Endothelial cell of umbilical vein (primary cell): ENCODE measurements around the gene ITGAE. TPM values are rescaled to one million over a fixed set of nuclear protein-coding genes. Genes with fewer than 3 reads are reported as not detected.

Source experiments
- BruUV-seq: library from RNA; stranded (reverse); fragments of 400-500 nt; replicated peaks from 2 replicates; lab custom pipeline; 2021; lab: Mats Ljungman, UMichigan
- CTCF ChIA-PET: fragments of 300-600, 350-600 bp; sonication (Branson Sonifier 250); formaldehyde crosslinking; loops from one replicate; lab custom pipeline; 2021; ENCODE audit warnings: antibody characterized with exemption, inconsistent platforms; lab: Charles Lee
- POLR2A ChIA-PET: fragments of 300-600, 350-600 bp; sonication (Branson Sonifier 250); formaldehyde crosslinking; loops from one replicate; lab custom pipeline; 2021; ENCODE audit warnings: antibody characterized with exemption, inconsistent platforms; lab: Charles Lee
- DNase-seq: peaks from one replicate; pipeline ENCODE4 v3.0.0-alpha.2; 2011; ENCODE audit warnings: low read depth, low spot score
- FAIRE-seq: peaks from 2 replicates; lab custom pipeline; 2011; peaks lifted over from hg19 to GRCh38; lab: Jason Lieb, UNC
- H2AFZ ChIP-seq: 2 replicates; pipeline ENCODE4 v1.6.0; 2012; ENCODE audit warnings: low read depth, low read length, control low read depth, inconsistent platforms
- H3K27ac ChIP-seq: 2 replicates; pipeline ENCODE4 v1.5.1; 2011; ENCODE audit warnings: low read depth, mild to moderate bottlenecking, control low read depth, low read length, moderate library complexity; ENCODE audit not compliant: insufficient read depth
- H3K27me3 ChIP-seq, 2 experiments: 2 replicates each; pipeline versions ENCODE4 v1.6.0 to v1.6.1; 2011; ENCODE audit warnings: low read length in 2 of 2, mixed read lengths in 1 of 2; ENCODE audit not compliant: control insufficient read depth in 2 of 2, insufficient read depth in 2 of 2
- H3K36me3 ChIP-seq, 2 experiments: 2 replicates in 1 of 2; 3 replicates in 1 of 2; pipeline ENCODE4 v1.5.1; 2011; ENCODE audit warnings: low read length in 2 of 2, mild to moderate bottlenecking in 1 of 2, moderate library complexity in 1 of 2; ENCODE audit not compliant: control insufficient read depth in 2 of 2, insufficient read depth in 2 of 2; ENCODE audit errors: extremely low read depth in 1 of 2
- H3K4me1 ChIP-seq: 3 replicates; pipeline ENCODE4 v1.5.1; 2011; ENCODE audit warnings: mild to moderate bottlenecking, low read length; ENCODE audit not compliant: control insufficient read depth, insufficient read depth; ENCODE audit errors: extremely low read depth
- H3K4me2 ChIP-seq: 2 replicates; pipeline ENCODE4 v1.6.1; 2011; ENCODE audit warnings: low read length, control low read depth, mixed read lengths; ENCODE audit not compliant: insufficient read depth
- H3K4me3 ChIP-seq, 3 experiments: fragments of 200-600 bp in 1 of 3; sonication (generic), shearing (Covaris generic) in 1 of 3; replicated peaks in 1 of 3; 2 replicates each; pipeline ENCODE4 v1.5.1; 2011 to 2016; ENCODE audit warnings: control low read depth in 3 of 3, low read length in 3 of 3, mild to moderate bottlenecking in 2 of 3, inconsistent platforms in 1 of 3, low read depth in 1 of 3, moderate library complexity in 1 of 3; ENCODE audit not compliant: insufficient read depth in 1 of 3
- H3K79me2 ChIP-seq: 2 replicates; pipeline ENCODE4 v1.6.0; 2012; ENCODE audit warnings: low read length, inconsistent platforms; ENCODE audit not compliant: control insufficient read depth, insufficient read depth
- H3K9ac ChIP-seq: replicated peaks from 2 replicates; pipeline ENCODE3; 2011; ENCODE audit warnings: low read length, control low read depth; ENCODE audit not compliant: insufficient read depth; ENCODE audit errors: extremely low read depth
- H3K9me1 ChIP-seq: replicated peaks from 3 replicates; pipeline ENCODE4 v1.6.0; 2011; ENCODE audit warnings: mild to moderate bottlenecking, low read length; ENCODE audit not compliant: control insufficient read depth, insufficient read depth; ENCODE audit errors: extremely low read depth
- H3K9me3 ChIP-seq: replicated peaks from 2 replicates; pipeline ENCODE4 v1.5.1; 2012; ENCODE audit warnings: low read length, inconsistent platforms; ENCODE audit not compliant: control insufficient read depth, insufficient read depth
- H4K20me1 ChIP-seq: replicated peaks from 2 replicates; pipeline ENCODE3; 2011; ENCODE audit warnings: mild to moderate bottlenecking, low read length; ENCODE audit not compliant: control insufficient read depth, insufficient read depth; ENCODE audit errors: extremely low read depth
- CTCF ChIP-seq, 2 donors: IDR thresholded peaks; 1 replicate in 1 of 2; 2 replicates in 1 of 2; pipeline ENCODE4 v1.5.1; 2011; ENCODE audit warnings: low read length in 2 of 2, mild to moderate bottlenecking in 2 of 2, moderate library complexity in 2 of 2, control low read depth in 1 of 2, inconsistent platforms in 1 of 2, low read depth in 1 of 2; ENCODE audit not compliant: insufficient read depth in 1 of 2; ENCODE audit errors: extremely low read depth in 1 of 2
- EZH2 ChIP-seq: IDR thresholded peaks from 2 replicates; pipeline ENCODE4 v1.6.1; 2012; ENCODE audit warnings: borderline replicate concordance, low read depth, mild to moderate bottlenecking, moderate library complexity, low read length, inconsistent platforms; ENCODE audit not compliant: severe bottlenecking
- FOS ChIP-seq: IDR thresholded peaks from 2 replicates; pipeline ENCODE4 v1.6.1; 2011; ENCODE audit warnings: mild to moderate bottlenecking, low read length, moderate library complexity, borderline replicate concordance; ENCODE audit not compliant: insufficient read depth
- GATA2 ChIP-seq: IDR thresholded peaks from 2 replicates; pipeline ENCODE4 v1.7.0; 2011; ENCODE audit warnings: low read depth, mild to moderate bottlenecking, moderate library complexity, mixed read lengths, low read length; ENCODE audit not compliant: insufficient read length, insufficient read depth
- JUN ChIP-seq: IDR thresholded peaks from 2 replicates; pipeline ENCODE4 v1.6.1; 2011; ENCODE audit warnings: borderline replicate concordance, low read depth; ENCODE audit not compliant: insufficient read length, insufficient read depth
- MYC ChIP-seq: IDR thresholded peaks from one replicate; pipeline ENCODE4 v1.6.1; 2011; ENCODE audit warnings: mild to moderate bottlenecking, low read depth, low read length
- POLR2A ChIP-seq: IDR thresholded peaks from 2 replicates; pipeline ENCODE4 v1.6.1; 2012; ENCODE audit warnings: low read depth, mild to moderate bottlenecking, control low read depth, low read length
- POLR2AphosphoS5 ChIP-seq: IDR thresholded peaks from 2 replicates; pipeline ENCODE4 v1.6.1; 2012; ENCODE audit warnings: low read depth, mild to moderate bottlenecking, control low read depth, low read length, moderate library complexity; ENCODE audit not compliant: insufficient read depth
- dilution Hi-C: fragments of 300-500 bp; cut with MboI; formaldehyde crosslinking; loops from one replicate; pipeline ENCODE4 v1.15.0; 2019; ENCODE audit warnings: low sequenced_read_pairs; ENCODE audit not compliant: extremely low pct_ligation_motif_present
- intact Hi-C: fragments of 100-400 bp; cut with micrococcal nuclease; formaldehyde crosslinking; loops from one replicate; pipeline ENCODE4 v1.10.0; 2022
- polyA plus RNA-seq, 4 experiments: library from polyadenylated mRNA; depleted of rRNA in 3 of 4; stranded (reverse) in 3 of 4; unstranded in 1 of 4; fragments of >200 nt; gene quantifications; 2 replicates each; pipeline versions ENCODE4 v1.2.1 to v1.2.3, GENCODE V29; 2011 to 2012; ENCODE audit warnings: missing spikeins in 1 of 4
- total RNA-seq: library from RNA; stranded (reverse); gene quantifications from 2 replicates; pipeline ENCODE4 v1.2.3, GENCODE V29; 2021

ITGAE gene
- total and polyA plus RNA-seq, 2 donors (not counting 3 experiments of a cell fraction or from before 2014, with no cell fraction given), result 29.6 to 71.6 TPM

DNA sequence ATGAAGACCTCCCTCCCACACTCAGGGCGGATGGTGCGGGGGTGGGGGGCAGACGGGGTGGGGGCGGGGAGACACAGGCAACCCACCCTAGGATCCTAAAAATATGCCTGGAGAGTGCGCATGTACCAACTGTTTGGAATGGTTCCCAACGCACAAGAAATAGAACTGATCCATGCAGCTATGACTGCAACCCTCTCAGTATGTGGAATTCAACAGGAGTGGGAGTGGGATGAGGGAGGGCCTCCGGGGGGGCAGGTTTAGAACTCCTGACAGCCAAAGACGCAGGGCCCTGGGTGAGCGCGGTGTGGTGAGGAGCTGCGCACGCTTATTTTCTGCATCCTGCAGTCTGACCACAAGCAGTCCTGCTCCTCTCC, 103.9 kb downstream of the ITGAE start:
- CTCF ChIA-PET, result interaction anchor here (1.3 to 2.0 kb wide), 3 partner anchors 14 to 40 kb away, joined by 5 to 7 read pairs (median 5); partner anchors contain the start of gene HASPIN

More for the DNA sequence above, 103.9 kb downstream of the ITGAE start:
- H3K9ac ChIP-seq, result no peak overlapping the region
- H2AFZ ChIP-seq, result no peak overlapping the region
- intact Hi-C loops (no loop called here), dilution Hi-C loops (no loop called here)
- no peaks in the 10 kb centered on the region for H3K9me3 ChIP-seq
- POLR2A ChIA-PET, result no interaction called here
- TF ChIP-seq POLR2A (no peak), CTCF (IDR thresholded peaks at IDR 0.05; ENCODE audit: extremely low read depth in 1 of 2, insufficient read depth in 1 of 2, low read depth in 1 of 2, low read length in 2 of 2) (no peak), EZH2 (no peak), FOS (no peak), JUN (no peak), MYC (no peak), POLR2AphosphoS5 (no peak), GATA2 (no peak)
- H3K27me3 ChIP-seq, result peaks cover 21 to 22% of the 10 kb centered on the region in 2 experiments
- peaks cover 5% of the 10 kb centered on the region for H3K4me1 ChIP-seq
- H3K4me2 ChIP-seq, result no peak overlapping the region
- no peaks in the 10 kb centered on the region for H3K36me3 ChIP-seq
- BruUV-seq, result no TSS peak
- no peak overlapping the region for H3K27ac ChIP-seq
- H3K9me1 ChIP-seq, result no peaks in the 10 kb centered on the region
- H4K20me1 ChIP-seq, result no peaks in the 10 kb centered on the region
- FAIRE-seq (no peak), DNase-seq (no peak)
- no peak overlapping the region for H3K4me3 ChIP-seq
- H3K79me2 ChIP-seq, result no peaks in the 10 kb centered on the region
